Measurements from ENCODE around the gene PAX2. TPM values are rescaled to one million over a fixed set of nuclear protein-coding genes. Genes with fewer than 3 reads are reported as not detected.

Gene PAX2
- total RNA-seq, 1 experiment from 2014 or later: 0.09 TPM

DNA sequence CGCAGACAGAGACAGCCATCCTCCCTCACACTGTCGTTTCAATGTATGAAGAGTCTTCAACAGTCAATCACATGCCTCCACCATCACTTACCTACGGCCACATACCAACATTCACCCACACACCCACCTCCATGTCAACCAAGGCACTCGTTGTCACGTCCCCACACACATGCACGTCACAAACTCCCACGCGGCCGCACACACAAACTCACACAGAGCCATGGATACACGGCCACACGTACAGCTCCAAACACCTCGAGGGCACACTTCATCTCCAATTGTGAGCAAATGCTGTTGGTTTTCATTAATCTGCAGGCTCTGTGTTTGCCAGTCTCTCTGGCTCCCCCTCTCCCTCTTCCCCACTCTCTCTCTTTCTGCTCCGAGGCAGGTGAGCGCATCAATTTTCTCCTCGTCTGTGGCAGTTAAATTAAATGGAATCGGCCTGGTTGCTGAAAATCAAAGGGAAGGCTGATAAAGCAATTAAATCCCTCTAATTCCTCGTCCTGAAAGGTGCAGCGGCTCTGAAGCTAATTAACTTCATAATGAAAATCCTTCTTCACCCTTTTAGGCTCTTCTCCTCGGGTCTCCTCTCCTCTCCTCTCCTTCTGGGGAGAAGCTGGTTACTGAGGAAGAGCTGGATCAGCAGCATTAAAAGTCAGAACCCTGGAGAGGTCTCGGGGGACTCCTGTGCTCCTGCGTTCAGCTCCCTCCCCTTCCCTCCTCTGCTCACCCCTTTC is 113.5 kb downstream of the PAX2 start (continued):
- TF ChIP-seq CREM (CRISPR knock-in tag; IDR thresholded peaks at IDR 0.05) (no peak), ZNF423 (CRISPR knock-in tag; IDR thresholded peaks at IDR 0.05) (no peak), ERG (CRISPR knock-in tag; IDR thresholded peaks at IDR 0.05) (no peak)
- TF ChIP-seq, protein P1, sequence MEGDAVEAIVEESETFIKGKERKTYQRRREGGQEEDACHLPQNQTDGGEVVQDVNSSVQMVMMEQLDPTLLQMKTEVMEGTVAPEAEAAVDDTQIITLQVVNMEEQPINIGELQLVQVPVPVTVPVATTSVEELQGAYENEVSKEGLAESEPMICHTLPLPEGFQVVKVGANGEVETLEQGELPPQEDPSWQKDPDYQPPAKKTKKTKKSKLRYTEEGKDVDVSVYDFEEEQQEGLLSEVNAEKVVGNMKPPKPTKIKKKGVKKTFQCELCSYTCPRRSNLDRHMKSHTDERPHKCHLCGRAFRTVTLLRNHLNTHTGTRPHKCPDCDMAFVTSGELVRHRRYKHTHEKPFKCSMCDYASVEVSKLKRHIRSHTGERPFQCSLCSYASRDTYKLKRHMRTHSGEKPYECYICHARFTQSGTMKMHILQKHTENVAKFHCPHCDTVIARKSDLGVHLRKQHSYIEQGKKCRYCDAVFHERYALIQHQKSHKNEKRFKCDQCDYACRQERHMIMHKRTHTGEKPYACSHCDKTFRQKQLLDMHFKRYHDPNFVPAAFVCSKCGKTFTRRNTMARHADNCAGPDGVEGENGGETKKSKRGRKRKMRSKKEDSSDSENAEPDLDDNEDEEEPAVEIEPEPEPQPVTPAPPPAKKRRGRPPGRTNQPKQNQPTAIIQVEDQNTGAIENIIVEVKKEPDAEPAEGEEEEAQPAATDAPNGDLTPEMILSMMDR (IDR thresholded peaks at IDR 0.05): no peak
- TF ChIP-seq, protein P2, sequence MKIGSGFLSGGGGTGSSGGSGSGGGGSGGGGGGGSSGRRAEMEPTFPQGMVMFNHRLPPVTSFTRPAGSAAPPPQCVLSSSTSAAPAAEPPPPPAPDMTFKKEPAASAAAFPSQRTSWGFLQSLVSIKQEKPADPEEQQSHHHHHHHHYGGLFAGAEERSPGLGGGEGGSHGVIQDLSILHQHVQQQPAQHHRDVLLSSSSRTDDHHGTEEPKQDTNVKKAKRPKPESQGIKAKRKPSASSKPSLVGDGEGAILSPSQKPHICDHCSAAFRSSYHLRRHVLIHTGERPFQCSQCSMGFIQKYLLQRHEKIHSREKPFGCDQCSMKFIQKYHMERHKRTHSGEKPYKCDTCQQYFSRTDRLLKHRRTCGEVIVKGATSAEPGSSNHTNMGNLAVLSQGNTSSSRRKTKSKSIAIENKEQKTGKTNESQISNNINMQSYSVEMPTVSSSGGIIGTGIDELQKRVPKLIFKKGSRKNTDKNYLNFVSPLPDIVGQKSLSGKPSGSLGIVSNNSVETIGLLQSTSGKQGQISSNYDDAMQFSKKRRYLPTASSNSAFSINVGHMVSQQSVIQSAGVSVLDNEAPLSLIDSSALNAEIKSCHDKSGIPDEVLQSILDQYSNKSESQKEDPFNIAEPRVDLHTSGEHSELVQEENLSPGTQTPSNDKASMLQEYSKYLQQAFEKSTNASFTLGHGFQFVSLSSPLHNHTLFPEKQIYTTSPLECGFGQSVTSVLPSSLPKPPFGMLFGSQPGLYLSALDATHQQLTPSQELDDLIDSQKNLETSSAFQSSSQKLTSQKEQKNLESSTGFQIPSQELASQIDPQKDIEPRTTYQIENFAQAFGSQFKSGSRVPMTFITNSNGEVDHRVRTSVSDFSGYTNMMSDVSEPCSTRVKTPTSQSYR (CRISPR knock-in tag; IDR thresholded peaks at IDR 0.05): no peak

GRCh38 chr10:100859484-100859763 is 114.0 kb downstream of the PAX2 start:
- ATAC-seq (no peak), DNase-seq (ENCODE audit: low spot score) (no peak)
- Mint-ChIP-seq H3K36me3 (no peaks in the 10 kb centered on the region), H3K4me1 (no peaks in the 10 kb centered on the region), H3K27me3 (ENCODE audit: low read depth) (peaks cover 71% of the 10 kb centered on the region), H3K9me3 (peaks cover 14% of the 10 kb centered on the region), H3K4me3 (no peak overlapping the region), H3K27ac (no peak overlapping the region)
- TF ChIP-seq ZNF671 (CRISPR knock-in tag; IDR thresholded peaks at IDR 0.05): no peak
- TF ChIP-seq GABPB1 (CRISPR knock-in tag; IDR thresholded peaks at IDR 0.05): no peak
- no peak for TF ChIP-seq PRRX2 (CRISPR knock-in tag; IDR thresholded peaks at IDR 0.05)
- no peak for TF ChIP-seq ZNF219 (CRISPR knock-in tag; IDR thresholded peaks at IDR 0.05; ENCODE audit: borderline replicate concordance)
- TF ChIP-seq EMX1 (CRISPR knock-in tag; IDR thresholded peaks at IDR 0.05): no peak
- TF ChIP-seq ZMAT4 (CRISPR knock-in tag; IDR thresholded peaks at IDR 0.05): no peak
- no peak for TF ChIP-seq NFE2L1 (CRISPR knock-in tag; IDR thresholded peaks at IDR 0.05)
- TF ChIP-seq, protein P3, sequence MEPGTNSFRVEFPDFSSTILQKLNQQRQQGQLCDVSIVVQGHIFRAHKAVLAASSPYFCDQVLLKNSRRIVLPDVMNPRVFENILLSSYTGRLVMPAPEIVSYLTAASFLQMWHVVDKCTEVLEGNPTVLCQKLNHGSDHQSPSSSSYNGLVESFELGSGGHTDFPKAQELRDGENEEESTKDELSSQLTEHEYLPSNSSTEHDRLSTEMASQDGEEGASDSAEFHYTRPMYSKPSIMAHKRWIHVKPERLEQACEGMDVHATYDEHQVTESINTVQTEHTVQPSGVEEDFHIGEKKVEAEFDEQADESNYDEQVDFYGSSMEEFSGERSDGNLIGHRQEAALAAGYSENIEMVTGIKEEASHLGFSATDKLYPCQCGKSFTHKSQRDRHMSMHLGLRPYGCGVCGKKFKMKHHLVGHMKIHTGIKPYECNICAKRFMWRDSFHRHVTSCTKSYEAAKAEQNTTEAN (CRISPR knock-in tag; IDR thresholded peaks at IDR 0.05): no peak
- no peak for TF ChIP-seq ZNF512 (CRISPR knock-in tag; IDR thresholded peaks at IDR 0.05; ENCODE audit: borderline replicate concordance)
- TF ChIP-seq, protein P4, sequence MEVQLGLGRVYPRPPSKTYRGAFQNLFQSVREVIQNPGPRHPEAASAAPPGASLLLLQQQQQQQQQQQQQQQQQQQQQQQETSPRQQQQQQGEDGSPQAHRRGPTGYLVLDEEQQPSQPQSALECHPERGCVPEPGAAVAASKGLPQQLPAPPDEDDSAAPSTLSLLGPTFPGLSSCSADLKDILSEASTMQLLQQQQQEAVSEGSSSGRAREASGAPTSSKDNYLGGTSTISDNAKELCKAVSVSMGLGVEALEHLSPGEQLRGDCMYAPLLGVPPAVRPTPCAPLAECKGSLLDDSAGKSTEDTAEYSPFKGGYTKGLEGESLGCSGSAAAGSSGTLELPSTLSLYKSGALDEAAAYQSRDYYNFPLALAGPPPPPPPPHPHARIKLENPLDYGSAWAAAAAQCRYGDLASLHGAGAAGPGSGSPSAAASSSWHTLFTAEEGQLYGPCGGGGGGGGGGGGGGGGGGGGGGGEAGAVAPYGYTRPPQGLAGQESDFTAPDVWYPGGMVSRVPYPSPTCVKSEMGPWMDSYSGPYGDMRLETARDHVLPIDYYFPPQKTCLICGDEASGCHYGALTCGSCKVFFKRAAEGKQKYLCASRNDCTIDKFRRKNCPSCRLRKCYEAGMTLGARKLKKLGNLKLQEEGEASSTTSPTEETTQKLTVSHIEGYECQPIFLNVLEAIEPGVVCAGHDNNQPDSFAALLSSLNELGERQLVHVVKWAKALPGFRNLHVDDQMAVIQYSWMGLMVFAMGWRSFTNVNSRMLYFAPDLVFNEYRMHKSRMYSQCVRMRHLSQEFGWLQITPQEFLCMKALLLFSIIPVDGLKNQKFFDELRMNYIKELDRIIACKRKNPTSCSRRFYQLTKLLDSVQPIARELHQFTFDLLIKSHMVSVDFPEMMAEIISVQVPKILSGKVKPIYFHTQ (CRISPR knock-in tag; IDR thresholded peaks at IDR 0.05): no peak
- TF ChIP-seq GRHL2 (CRISPR knock-in tag; IDR thresholded peaks at IDR 0.05; ENCODE audit: insufficient replicate concordance, severe bottlenecking): no peak
- TF ChIP-seq SMAD4 (CRISPR knock-in tag; IDR thresholded peaks at IDR 0.05): no peak
- TF ChIP-seq ZSCAN18 (CRISPR knock-in tag; IDR thresholded peaks at IDR 0.05): no peak
- no peak for TF ChIP-seq ZNF232 (CRISPR knock-in tag; IDR thresholded peaks at IDR 0.05)
- CTCF ChIA-PET: interaction anchor here (0.6 to 2.6 kb wide), 4 partner anchors 12 to 290 kb away, joined by 3 to 11 read pairs (median 8); no protein-coding TSS in a partner anchor
- POLR2A ChIA-PET: no interaction called here

Measured in WTC11 (cell line).